NCI-H1694 (cell line): ENCODE measurements around the gene MEF2D.

ENCODE experiments used
- DNase-seq: peaks from one replicate; lab custom pipeline; 2025; lab: John Stamatoyannopoulos, UW

The MEF2D gene

DNA sequence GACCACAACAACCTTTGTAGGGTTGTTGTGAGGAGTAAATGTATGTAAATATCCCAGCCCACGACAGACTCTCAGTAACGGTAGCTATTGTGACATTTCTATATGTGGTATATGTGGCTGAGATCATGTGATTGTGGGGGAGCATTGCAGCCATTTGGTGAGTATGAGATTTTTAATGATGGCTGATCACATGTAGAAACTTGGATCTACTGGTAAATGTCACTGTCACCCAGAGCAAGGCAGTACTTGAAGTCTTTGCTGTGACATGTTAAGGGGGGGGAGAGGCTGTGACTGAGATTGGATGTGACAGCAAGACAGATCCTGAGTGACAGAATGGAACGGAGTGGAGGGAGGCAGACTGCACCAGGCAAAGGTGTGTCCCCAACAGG is 23.9 kb upstream of the MEF2D start:
- no peak for DNase-seq

GRCh38 chr1:156523801-156524480 is 23.4 kb upstream of the MEF2D start:
- no peak for DNase-seq

GRCh38 chr1:156522443-156522970 is 21.9 kb upstream of the MEF2D start:
- no peak for DNase-seq

DNA sequence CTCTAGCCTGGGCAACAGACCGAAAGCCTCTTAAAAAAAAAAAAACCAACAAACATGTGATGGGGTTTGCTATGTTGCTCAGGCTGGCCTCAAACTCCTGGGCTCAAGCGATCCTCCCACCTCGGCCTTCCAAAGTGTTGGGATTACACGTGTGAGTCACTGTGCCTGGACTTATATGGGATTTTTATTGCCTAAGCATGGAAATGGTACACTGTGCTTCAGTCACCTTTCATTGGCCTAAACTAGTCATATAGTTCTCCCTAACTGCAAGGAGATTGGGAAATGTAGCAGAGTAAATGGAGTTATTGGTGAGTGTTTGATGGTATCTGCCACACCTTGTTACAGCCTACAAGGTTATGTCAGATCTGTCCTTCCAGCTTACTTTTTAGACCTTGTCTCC is 17.2 kb upstream of the MEF2D start:
- no peak for DNase-seq

- no peak for DNase-seq
Measured at GRCh38 chr1:156516821-156517220, 16.2 kb upstream of the MEF2D start.

GRCh38 chr1:156515956-156516355 is 15.4 kb upstream of the MEF2D start:
- DNase-seq = no peak

DNA sequence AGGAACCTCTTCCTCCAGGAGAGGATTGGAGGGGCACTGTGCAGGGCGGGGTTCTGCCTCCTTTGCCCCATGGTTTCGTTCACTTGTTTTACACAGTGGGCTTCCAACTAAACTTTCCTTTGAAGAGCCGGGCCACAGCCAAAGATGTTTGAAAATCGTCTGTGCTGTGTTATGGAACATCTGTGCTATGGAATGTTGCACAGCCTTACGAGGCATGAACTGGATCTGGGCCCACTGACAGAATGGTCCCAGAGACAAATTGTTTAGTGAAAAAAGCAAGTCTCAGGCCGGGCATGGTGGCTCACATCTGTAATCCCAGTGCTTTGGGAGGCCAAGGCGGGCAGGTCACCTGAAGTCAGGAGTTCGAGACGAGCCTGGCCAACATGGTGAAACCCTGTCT is 12.6 kb upstream of the MEF2D start:
- DNase-seq = no peak

DNA sequence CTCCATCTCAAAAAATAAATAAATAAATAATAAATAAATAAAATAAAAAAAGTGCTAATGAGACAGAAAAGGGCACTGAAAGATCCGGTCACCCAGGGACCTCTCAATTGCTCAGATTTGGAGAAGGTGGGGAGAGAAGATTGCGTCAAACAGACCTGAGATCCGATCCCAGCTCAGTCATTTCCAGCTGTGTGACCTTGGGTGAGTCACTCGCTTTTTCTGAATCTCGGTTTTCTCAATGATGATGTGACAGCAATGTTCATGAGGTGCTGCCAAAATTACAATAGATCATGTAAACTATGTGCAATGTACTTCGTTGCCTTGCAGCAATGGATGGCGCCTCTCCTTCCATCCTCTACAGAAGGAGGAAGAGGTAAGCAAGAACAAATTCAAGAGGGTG is 11.1 kb upstream of the MEF2D start:
- no peak for DNase-seq

GRCh38 chr1:156510709-156511108 is 10.1 kb upstream of the MEF2D start:
- DNase-seq = no peak

DNA sequence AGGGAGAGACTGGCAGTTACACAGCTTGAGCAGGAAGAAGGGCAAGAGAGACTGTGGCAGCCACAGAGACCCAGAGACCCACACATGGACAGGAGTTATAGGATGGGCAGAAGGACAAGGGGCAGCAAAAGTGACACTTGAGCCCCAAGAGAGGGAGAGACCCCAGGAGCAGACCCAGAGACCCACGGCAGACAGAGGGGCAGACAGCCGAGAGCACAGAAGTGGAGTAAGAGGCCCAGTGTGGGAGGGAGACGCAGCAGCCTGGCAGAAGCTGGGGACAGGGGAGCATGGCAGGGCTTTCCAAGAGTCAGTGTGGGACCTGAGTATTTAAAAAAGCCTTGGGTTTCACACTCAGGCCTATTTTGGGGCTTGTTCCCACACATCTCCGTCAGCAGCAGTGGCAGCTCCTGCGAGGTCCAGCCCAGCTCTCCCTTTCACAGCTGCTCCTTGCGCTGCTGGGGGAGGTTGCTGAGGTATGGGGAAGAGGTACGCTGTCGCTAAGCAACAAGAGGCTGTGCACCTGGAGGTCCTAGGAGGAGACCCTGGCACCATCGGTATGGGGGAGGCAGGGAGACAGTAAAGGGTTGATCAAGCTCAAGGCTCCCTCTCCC is 9.0 kb upstream of the MEF2D start:
- DNase-seq = no peak

DNA sequence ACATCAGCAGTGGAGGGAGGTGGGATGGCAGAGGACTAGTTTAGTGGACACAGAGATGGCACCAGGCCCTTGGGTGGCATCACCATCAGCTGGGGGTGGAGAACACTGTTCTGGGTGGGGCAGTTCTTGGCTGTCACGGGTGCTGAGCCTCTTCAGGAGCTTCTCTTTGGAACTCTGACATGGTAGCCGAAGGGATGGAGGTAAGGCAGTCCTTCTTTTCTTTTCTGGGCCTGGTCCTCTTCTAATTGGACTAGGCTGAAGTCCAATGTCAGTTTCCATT is 8.3 kb upstream of the MEF2D start:
- no peak for DNase-seq

GRCh38 chr1:156508205-156508954 is 7.8 kb upstream of the MEF2D start:
- DNase-seq = no peak

DNA sequence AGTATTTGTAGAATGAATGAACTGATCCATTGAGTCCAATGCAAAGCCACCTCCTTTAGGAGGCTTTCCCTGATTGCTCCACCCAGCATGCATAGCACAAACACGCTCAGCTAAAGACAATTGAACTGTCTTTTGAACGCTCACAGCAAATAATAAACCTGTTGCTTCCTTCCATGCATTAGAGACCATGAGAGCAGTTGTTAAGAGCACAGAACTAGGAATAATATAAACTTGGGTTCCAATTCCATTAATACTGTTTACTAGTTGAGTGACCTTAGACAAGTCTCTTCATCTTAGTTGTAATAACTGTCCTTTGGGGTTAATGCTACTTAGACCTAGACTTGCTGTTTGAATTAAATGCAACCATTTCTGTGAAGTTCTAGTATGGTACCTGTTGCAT is 5.9 kb upstream of the MEF2D start:
- DNase-seq = no peak

DNA sequence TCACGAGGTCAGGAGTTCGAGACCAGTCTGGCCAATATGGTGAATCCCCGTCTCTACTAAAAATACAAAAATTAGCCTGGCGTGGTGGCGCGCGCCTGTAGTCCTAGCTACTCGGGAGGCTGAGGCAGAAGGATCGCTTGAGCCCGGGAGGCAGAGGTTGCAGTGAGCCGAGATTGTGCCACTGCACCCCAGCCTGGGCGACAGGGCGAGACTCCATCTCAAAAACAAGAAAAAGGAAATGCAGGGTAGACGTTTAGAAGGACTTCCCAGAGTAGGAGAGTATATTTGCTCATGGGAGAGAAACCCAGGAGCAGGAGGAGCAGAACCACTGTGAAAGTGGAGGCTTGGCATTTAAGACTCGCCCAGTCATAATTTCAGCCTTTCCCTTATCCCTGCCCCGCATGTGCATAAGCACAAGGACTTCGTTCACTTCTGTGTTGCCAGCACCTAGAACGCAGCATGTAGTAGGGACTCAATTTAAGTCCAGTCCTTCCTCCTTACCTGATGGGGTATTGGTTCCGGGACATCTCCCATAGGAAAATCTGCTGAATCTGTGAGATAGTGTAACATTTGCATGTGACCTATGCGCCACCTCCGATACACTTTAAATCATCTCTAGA is 5.2 kb upstream of the MEF2D start:
- DNase-seq = no peak

- peak; percentile 98 for DNase-seq
Measured at GRCh38 chr1:156504821-156505678, 4.5 kb upstream of the MEF2D start.

GRCh38 chr1:156504438-156504813 is 3.9 kb upstream of the MEF2D start:
- no peak for DNase-seq

DNA sequence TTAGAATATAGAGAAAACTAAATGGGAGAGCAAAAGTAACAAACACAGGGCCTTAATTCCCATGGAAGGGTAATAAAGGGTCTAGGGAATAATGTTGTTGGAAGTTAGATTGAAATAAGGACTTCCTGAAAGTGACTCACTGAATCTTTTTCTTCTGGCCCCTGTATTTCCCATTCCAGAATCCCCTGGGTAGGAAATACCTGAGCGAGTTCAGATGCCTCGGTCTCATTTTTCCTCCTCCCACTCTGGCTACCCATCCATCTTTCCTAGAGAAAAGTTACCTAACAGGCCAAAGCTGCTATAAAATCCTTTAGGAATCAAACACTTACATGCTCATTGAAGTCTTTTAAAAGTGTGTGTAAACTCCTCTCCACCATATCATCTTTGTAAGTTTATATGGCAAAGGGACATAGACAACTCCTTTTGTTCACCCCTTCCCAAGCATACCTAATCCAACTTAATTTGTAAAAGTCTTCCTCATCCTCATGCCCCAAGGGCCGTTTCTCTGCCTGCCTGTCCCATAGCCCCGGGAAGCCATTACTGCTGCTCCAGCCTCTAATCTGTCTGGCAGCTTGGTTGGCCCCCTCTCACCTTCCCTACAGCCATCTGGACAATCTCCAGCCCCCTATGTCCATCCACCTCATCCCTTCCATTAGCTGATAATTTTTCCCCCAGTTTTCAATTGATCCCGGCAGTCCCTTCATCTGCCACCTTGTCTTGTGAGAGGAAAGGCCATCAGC is 3.3 kb upstream of the MEF2D start:
- no peak for DNase-seq

DNA sequence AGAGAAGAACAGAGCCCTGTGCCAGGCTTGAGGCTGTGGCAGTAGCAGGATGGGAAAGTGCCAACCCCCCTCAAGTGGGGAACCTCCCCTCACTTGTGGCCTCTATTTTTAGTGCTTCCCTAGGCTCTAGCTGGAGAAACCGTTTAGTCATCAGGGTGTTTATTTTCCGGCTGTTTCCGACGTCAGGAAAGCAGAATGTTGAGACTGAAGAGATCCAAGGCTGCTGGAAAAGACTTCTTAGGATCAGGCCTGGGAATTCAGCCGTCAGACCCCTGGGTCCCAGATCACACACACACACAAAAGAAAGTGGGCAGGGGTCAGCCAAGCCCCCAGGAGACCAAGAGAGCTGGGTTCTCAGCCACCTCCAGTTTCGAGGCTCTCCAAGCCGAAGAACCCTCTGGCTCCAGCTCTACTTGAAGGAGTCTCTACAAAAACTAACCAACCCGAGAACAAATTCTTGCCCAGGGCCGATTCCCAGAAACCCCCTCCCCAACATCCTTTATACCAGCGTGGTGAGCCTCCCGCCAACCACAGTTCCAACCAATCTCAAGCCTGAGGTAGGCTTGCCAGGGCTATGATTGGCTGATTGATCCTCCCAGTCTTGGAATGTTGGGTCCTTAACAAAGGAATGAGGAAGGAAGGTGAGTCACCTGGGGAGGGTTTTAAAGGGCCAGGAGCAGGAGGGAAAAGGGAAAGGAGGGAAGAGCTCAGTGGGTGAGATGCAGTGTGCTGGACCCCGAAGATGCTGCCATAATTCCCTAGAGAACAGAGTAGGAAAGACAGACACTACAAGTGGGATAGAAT is 2.5 kb upstream of the MEF2D start:
- peak; percentile 55 for DNase-seq

DNA sequence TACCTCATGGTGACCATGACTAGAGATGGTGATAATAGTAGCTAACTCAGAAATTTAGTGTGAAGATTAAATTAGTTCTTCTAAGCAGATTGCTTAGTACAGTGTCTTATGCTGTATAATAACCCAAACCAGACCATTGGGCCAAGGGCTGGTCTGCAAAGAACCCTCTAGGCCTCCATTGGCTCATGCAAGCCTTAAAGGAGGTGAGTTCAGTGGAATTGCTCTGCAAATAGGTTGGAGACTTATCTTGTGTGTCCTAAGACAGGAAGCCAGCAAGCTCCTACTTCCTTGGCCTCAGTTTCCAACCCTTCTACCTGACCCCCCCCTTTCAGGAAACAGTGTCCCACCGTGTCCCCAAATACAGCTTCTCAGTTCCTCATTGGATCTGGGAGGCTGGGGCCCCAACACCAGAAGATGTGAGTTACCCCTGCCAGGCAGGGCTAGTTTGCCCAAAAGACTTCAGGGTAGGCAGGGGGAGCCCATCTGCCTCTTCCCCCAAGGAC is 1.9 kb upstream of the MEF2D start:
- no peak for DNase-seq

DNA sequence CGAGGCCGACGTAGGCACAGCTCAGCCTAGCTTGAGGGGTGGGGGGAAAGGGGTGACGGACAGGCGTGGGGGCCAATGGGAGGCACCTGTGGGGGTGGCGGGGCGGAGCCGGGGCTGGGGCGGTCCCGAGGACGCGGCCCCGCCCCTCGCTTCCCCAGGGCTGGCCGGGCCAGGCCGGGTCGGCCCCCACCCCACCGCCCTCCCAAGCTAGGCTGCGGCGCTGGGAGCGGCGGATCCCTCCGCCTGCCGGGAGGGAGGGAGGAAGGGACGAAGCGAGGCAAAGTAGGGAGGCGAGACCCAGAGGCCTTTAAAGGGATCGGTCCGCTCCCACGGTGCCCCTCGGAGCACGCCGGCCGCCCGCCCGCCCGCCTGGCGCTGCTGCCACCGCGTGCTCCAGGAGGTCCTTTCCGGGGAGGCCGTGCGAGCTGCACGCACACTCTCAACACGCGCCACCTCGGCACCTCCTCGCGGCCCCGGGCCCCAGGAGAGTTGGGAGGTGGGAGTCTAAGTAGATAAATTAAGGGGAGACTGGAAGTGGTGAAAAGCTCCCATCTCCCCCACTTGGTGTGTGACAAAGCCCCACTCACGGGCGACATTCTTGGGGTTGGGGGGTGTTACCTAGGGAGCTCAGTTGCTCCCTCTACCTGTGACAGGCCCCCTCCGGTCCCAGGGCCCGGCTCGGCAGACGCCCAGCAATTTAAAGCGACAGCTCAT is 375 bp upstream of the MEF2D start:
- peak; percentile 94 for DNase-seq
